ENCODE results near the gene MCM3AP.

DNA sequence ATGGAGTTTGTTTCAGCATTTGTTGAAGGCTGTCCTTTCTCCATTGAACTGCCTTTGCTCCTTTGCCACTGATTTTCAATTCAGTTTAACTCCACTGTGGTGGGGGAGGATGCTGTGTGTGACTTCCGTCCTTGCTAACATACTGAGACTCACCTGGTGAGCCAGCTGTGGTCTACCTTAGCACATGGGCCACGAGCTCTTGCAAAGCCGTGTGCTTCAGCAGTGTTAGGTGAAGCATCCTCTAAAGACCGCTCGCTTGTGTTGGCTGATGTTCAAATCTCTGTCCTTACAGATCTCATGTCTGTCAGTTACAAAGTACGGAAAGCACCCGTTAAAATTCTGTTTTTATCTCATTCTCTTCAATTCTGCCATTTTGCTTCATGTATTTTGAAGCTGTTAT lies 97.6 kb downstream of the MCM3AP start:
- TF ChIP-seq, protein P1, sequence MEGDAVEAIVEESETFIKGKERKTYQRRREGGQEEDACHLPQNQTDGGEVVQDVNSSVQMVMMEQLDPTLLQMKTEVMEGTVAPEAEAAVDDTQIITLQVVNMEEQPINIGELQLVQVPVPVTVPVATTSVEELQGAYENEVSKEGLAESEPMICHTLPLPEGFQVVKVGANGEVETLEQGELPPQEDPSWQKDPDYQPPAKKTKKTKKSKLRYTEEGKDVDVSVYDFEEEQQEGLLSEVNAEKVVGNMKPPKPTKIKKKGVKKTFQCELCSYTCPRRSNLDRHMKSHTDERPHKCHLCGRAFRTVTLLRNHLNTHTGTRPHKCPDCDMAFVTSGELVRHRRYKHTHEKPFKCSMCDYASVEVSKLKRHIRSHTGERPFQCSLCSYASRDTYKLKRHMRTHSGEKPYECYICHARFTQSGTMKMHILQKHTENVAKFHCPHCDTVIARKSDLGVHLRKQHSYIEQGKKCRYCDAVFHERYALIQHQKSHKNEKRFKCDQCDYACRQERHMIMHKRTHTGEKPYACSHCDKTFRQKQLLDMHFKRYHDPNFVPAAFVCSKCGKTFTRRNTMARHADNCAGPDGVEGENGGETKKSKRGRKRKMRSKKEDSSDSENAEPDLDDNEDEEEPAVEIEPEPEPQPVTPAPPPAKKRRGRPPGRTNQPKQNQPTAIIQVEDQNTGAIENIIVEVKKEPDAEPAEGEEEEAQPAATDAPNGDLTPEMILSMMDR (IDR thresholded peaks at IDR 0.05; ENCODE audit: low read length) = no peak
- no peak for TF ChIP-seq EZH2 (optimal IDR thresholded peaks at IDR 0.05; ENCODE audit: low read depth, low read length)
